Esophagus muscularis mucosa (tissue), 4 donors: ENCODE measurements around the gene RSRP1. TPM values are rescaled to one million over a fixed set of nuclear protein-coding genes. Genes with fewer than 3 reads are reported as not detected.

Source experiments
- DNase-seq: peaks from one replicate; pipeline ENCODE4 v3.0.0-alpha.2; 2017; ENCODE audit errors: extremely low spot score
- H3K27ac ChIP-seq, 4 donors: fragments of 200-600 bp; sonication (generic); replicated peaks in 1 of 4; 1 replicate in 3 of 4; 2 replicates in 1 of 4; pipeline ENCODE4 v1.5.1; 2016 to 2019; ENCODE audit warnings: mild to moderate bottlenecking in 1 of 4
- H3K27me3 ChIP-seq, 4 donors: fragments of 200-600 bp; sonication (generic); one replicate each; pipeline versions ENCODE4 v1.5.1 to v1.6.0; 2016 to 2019
- H3K36me3 ChIP-seq, 4 donors: fragments of 200-600 bp; sonication (generic); one replicate each; pipeline ENCODE4 v1.5.1; 2016 to 2019
- H3K4me1 ChIP-seq, 4 donors: fragments of 200-600 bp; sonication (generic); one replicate each; pipeline ENCODE4 v1.5.1; 2016 to 2019
- H3K4me3 ChIP-seq, 4 donors: fragments of 200-600 bp; sonication (generic); 1 replicate in 2 of 4; 2 replicates in 2 of 4; pipeline ENCODE4 v1.5.1; 2016 to 2019; ENCODE audit warnings: mild to moderate bottlenecking in 4 of 4, moderate library complexity in 1 of 4
- H3K9me3 ChIP-seq, 4 donors: fragments of 200-600 bp; sonication (generic); 1 replicate in 3 of 4; 2 replicates in 1 of 4; pipeline ENCODE4 v1.5.1; 2016 to 2019
- CTCF ChIP-seq, 3 experiments: fragments of 200-600 bp in 2 of 3; fragments of 450-650 bp in 1 of 3; sonication (generic) in 2 of 3; IDR thresholded peaks; one replicate each; pipeline ENCODE4 v1.5.1; 2017 to 2019; ENCODE audit warnings: antibody characterized with exemption in 3 of 3, mild to moderate bottlenecking in 2 of 3, moderate library complexity in 1 of 3
- EP300 ChIP-seq: sonication (generic); formaldehyde crosslinking; IDR thresholded peaks from one replicate; pipeline ENCODE4 v1.6.1; 2017; ENCODE audit warnings: antibody characterized with exemption
- POLR2A ChIP-seq: fragments of 450-650 bp; IDR thresholded peaks from one replicate; pipeline ENCODE4 v1.6.1; 2017; ENCODE audit warnings: antibody characterized with exemption, moderate library complexity, mild to moderate bottlenecking, low read depth
- POLR2AphosphoS5 ChIP-seq, 2 donors: sonication (generic); formaldehyde crosslinking; IDR thresholded peaks; one replicate each; pipeline ENCODE4 v1.6.1; 2017; ENCODE audit warnings: antibody characterized with exemption in 2 of 2
- WGBS: methylation state at CpG from one replicate; pipeline ENCODE4 v1.1.5; 2018; 5-methylcytosine and 5-hydroxymethylcytosine counted together
- intact Hi-C: fragments of 100-400 bp; cut with DNase I; formaldehyde crosslinking; loops from one replicate; pipeline ENCODE4 v1.15.1; 2023
- total RNA-seq, 4 donors: library from RNA; depleted of rRNA; stranded (reverse); fragments of >200 nt; gene quantifications; one replicate each; pipeline versions ENCODE4 v1.1.0 to v1.2.1, GENCODE V29; 2016

RSRP1 gene
- total RNA-seq, 4 donors from 2014 or later = 33.7 to 75.2 (median 52.5) TPM

DNA sequence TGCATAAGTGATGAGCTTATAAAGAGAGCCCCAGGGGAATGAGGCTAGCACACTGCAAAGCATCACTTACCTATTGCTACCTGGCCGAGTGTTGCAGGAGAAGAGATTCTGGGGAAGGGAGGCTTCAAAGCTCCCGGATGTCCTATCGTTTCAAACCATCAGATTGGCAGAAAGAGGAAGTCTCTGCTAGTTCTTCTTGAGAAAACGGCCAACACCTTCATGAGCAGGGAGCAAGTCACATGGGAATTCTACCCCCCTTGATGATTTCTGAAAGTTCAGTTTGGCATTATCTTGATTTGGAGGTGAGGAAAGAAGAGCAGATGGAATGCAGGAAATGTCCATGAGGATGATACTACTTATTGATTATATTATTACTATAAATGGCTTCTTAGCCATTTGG, 31.1 kb downstream of the RSRP1 start:
- intact Hi-C loops = no loop called here
- H3K27me3 ChIP-seq = peaks cover 0 to 5% (median 0%) of the 10 kb centered on the region in 4 donors
- H3K4me1 ChIP-seq = no peaks in the 10 kb centered on the region
- DNase-seq = no peak
- H3K4me3 ChIP-seq = no peak overlapping the region
- H3K27ac ChIP-seq = no peak overlapping the region
- 77% methylated on average over 4 of the region's 4 CpGs for WGBS
- peaks cover 5 to 20% (median 18%) of the 10 kb centered on the region in 4 donors for H3K36me3 ChIP-seq
- no peak for TF ChIP-seq CTCF (IDR thresholded peaks at IDR 0.05)
- TF ChIP-seq POLR2A = no peak
- no peak for TF ChIP-seq POLR2AphosphoS5 (IDR thresholded peaks at IDR 0.05)
- TF ChIP-seq EP300 = no peak
- no peaks in the 10 kb centered on the region for H3K9me3 ChIP-seq

DNA sequence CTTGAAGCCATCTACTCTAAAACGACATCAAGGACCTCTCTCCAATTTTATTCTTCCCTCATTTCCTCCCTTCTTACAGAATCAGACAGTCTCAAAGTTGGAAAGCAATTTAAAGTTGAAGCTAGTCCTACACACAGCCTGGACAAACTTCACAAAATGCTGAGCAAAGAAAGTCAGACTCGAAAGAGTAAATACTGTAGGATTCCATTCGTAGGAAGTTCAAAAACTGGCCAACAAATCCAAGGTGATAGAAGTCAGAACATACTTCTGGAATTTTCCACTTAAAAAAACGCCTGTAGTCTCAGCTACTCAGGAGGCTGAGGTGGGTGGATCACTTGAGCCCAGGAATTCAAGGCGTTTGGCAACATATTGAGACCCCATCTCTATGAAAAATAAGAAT, 34.5 kb downstream of the RSRP1 start:
- DNase-seq = no peak
- H3K36me3 ChIP-seq = no peaks in the 10 kb centered on the region
- TF ChIP-seq EP300 (no peak), POLR2A (no peak), POLR2AphosphoS5 (IDR thresholded peaks at IDR 0.05) (no peak), CTCF (IDR thresholded peaks at IDR 0.05) (no peak)
- H3K27me3 ChIP-seq = peaks cover 0 to 25% (median 0%) of the 10 kb centered on the region in 4 donors
- intact Hi-C loops = no loop called here
- WGBS = 63% methylated on average over 5 of the region's 5 CpGs
- H3K27ac ChIP-seq = no peak overlapping the region
- no peaks in the 10 kb centered on the region for H3K9me3 ChIP-seq
- no peak overlapping the region for H3K4me3 ChIP-seq
- no peaks in the 10 kb centered on the region for H3K4me1 ChIP-seq

DNA sequence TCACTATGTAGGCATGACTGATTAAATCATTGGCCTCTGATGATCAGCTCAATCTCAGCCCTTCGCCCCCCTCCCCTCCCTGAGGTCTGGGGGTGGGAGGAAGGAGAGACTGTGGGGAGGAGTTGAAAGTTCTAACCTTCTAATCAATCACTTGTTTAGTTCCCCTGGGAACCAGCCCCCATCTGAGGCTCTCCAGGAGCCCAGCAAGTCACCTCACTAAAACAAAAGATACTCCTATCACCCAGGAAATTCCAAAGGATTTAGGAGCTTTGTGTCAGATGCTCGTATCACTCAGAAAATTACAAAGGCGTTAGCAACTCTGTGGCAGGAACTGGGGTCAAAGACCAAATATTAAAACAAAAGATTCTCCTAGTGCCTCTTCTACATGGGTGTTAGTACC, 36.5 kb downstream of the RSRP1 start:
- no peak for DNase-seq
- no peaks in the 10 kb centered on the region for H3K36me3 ChIP-seq
- 49% methylated on average over 3 of the region's 3 CpGs for WGBS

GRCh38 chr1:25209516-25209915, 37.7 kb downstream of the RSRP1 start:
- WGBS = 82% methylated on average over 4 of the region's 4 CpGs
- intact Hi-C loops = loop anchor here (5.0 to 10.0 kb wide), 2 partner anchors 275 to 362 kb away; partner anchors contain the start of gene RUNX3
- TF ChIP-seq POLR2A (no peak), POLR2AphosphoS5 (IDR thresholded peaks at IDR 0.05) (no peak), CTCF (IDR thresholded peaks at IDR 0.05) (no peak), EP300 (no peak)

More for the DNA sequence above, 36.5 kb downstream of the RSRP1 start:
- H3K9me3 ChIP-seq = no peaks in the 10 kb centered on the region
- no peaks in the 10 kb centered on the region for H3K4me1 ChIP-seq
- intact Hi-C loops = no loop called here
- peaks cover 0 to 25% (median 0%) of the 10 kb centered on the region in 4 donors for H3K27me3 ChIP-seq
- TF ChIP-seq CTCF (IDR thresholded peaks at IDR 0.05) = no peak
- TF ChIP-seq POLR2AphosphoS5 (IDR thresholded peaks at IDR 0.05) = no peak
- no peak for TF ChIP-seq EP300
- no peak for TF ChIP-seq POLR2A
- no peak overlapping the region for H3K27ac ChIP-seq
- H3K4me3 ChIP-seq = no peak overlapping the region

More at GRCh38 chr1:25209516-25209915, 37.7 kb downstream of the RSRP1 start:
- H3K9me3 ChIP-seq = no peaks in the 10 kb centered on the region
- peaks cover 0 to 3% (median 0%) of the 10 kb centered on the region in 4 donors for H3K4me1 ChIP-seq
- H3K27me3 ChIP-seq = peaks cover 0 to 30% (median 0%) of the 10 kb centered on the region in 4 donors
- no peak overlapping the region for H3K4me3 ChIP-seq
- H3K27ac ChIP-seq = no peak overlapping the region
- no peaks in the 10 kb centered on the region for H3K36me3 ChIP-seq
- no peak for DNase-seq
